ENCODE data around the gene SIDT2.
A peak's percentile ranks its signal among the peaks of the same experiment; 100 is the strongest.

Gene SIDT2

GRCh38 chr11:117220568-117220967 lies 42.0 kb downstream of the SIDT2 start:
- peak in 48 of 58 donors; percentile 22 to 89 (median 59) for DNase-seq

- peak in 10 of 58 donors; percentile 31 to 65 (median 61) for DNase-seq
Measured at GRCh38 chr11:117220999-117221774, 42.6 kb downstream of the SIDT2 start.

- DNase-seq: no peak
Measured at GRCh38 chr11:117221775-117222517, 43.4 kb downstream of the SIDT2 start.

GRCh38 chr11:117222991-117223740 lies 44.6 kb downstream of the SIDT2 start:
- DNase-seq: no peak

- DNase-seq: no peak
Measured at GRCh38 chr11:117223741-117224689, 45.5 kb downstream of the SIDT2 start.

- DNase-seq: no peak
Measured at GRCh38 chr11:117225553-117226170, 47.1 kb downstream of the SIDT2 start.

GRCh38 chr11:117226388-117227385 lies 48.1 kb downstream of the SIDT2 start:
- DNase-seq: peak in 28 of 58 donors; percentile 13 to 76 (median 38)

GRCh38 chr11:117228091-117228490 lies 49.5 kb downstream of the SIDT2 start:
- DNase-seq: no peak

- DNase-seq: no peak
Measured at GRCh38 chr11:117229411-117229810, 50.9 kb downstream of the SIDT2 start.

GRCh38 chr11:117229931-117230285 lies 51.4 kb downstream of the SIDT2 start:
- no peak for DNase-seq

- DNase-seq: no peak
Measured at GRCh38 chr11:117230286-117230961, 51.9 kb downstream of the SIDT2 start.

- DNase-seq: no peak
Measured at GRCh38 chr11:117230999-117231841, 52.7 kb downstream of the SIDT2 start.

GRCh38 chr11:117231842-117232091 lies 53.2 kb downstream of the SIDT2 start, which contains the start of gene PCSK7:
PCSK7 (minus strand) TSS chr11:117232073; CDS start chr11:117229844, 2,229 bp downstream.
- peak in 2 of 58 donors; percentile 62 to 64 for DNase-seq

GRCh38 chr11:117232092-117232878 lies 53.7 kb downstream of the SIDT2 start, which contains the start of gene RNF214:
RNF214 (plus strand) TSS chr11:117232671; CDS start chr11:117234273, 1,602 bp downstream.
- peak in 55 of 58 donors; percentile 34 to 90 (median 76) for DNase-seq

GRCh38 chr11:117232911-117233409 lies 54.4 kb downstream of the SIDT2 start:
- peak in 1 of 58 donors; percentile 45 for DNase-seq

GRCh38 chr11:117238221-117238620 lies 59.7 kb downstream of the SIDT2 start:
- DNase-seq: no peak

Data from anterior cingulate cortex (tissue), 58 donors.